IMR-90 (cell line): ENCODE measurements around the gene KRTAP4-1. TPM values are rescaled to one million over a fixed set of nuclear protein-coding genes. Genes with fewer than 3 reads are reported as not detected.
"Not testable (repeated sequence)": the region's sequence is repeated elsewhere in the genome, so short reads cannot be mapped to it uniquely, and the experiment has no call there.

Experiments used
- ATAC-seq: fragments of 200-7000 bp; cut with Tn5 transposase; 2 replicates; pipeline ENCODE4 v1.9.1; 2020; ENCODE audit warnings: low read depth, mild to moderate bottlenecking, moderate library complexity
- BruUV-seq: library from RNA; stranded (reverse); fragments of 400-500 nt; replicated peaks from 2 replicates; lab custom pipeline; 2021; lab: Mats Ljungman, UMichigan
- CTCF ChIA-PET: fragments of 300-600 bp; formaldehyde crosslinking; extraction: SDS; loops from one replicate; lab custom pipeline; 2021; ENCODE audit warnings: antibody characterized with exemption; lab: Yijun Ruan, JAX
- POLR2A ChIA-PET: fragments of 300-600 bp; sonication (Branson Sonifier 250); formaldehyde crosslinking; loops from one replicate; lab custom pipeline; 2022; ENCODE audit warnings: antibody characterized with exemption; ENCODE audit not compliant: unreplicated experiment; lab: Charles Lee
- DNase-seq: peaks from one replicate; pipeline ENCODE4 v3.0.0; 2013
- H2AFZ ChIP-seq: replicated peaks from 2 replicates; pipeline ENCODE3; 2013; ENCODE audit warnings: low read length, mild to moderate bottlenecking; ENCODE audit not compliant: poor library complexity
- H2AK5ac ChIP-seq: 2 replicates; pipeline ENCODE4 v1.6.1; 2013; ENCODE audit warnings: low read depth, low read length, inconsistent platforms
- H2AK9ac ChIP-seq: replicated peaks from 2 replicates; pipeline ENCODE3; 2013; ENCODE audit warnings: mild to moderate bottlenecking, low read depth, low read length, moderate library complexity; ENCODE audit not compliant: poor library complexity
- H2BK120ac ChIP-seq: 2 replicates; pipeline ENCODE4 v1.6.1; 2013; ENCODE audit warnings: low read depth, low read length, inconsistent platforms
- H2BK15ac ChIP-seq: 3 replicates; pipeline ENCODE4 v1.6.1; 2013; ENCODE audit warnings: low read depth, low read length, inconsistent platforms
- H2BK20ac ChIP-seq: 2 replicates; pipeline ENCODE4 v1.6.1; 2013; ENCODE audit warnings: low read depth, mild to moderate bottlenecking, inconsistent platforms, low read length, moderate library complexity
- H2BK5ac ChIP-seq: 2 replicates; pipeline ENCODE4 v1.6.1; 2013; ENCODE audit warnings: mild to moderate bottlenecking, low read depth, low read length, inconsistent platforms; ENCODE audit not compliant: poor library complexity, severe bottlenecking
- H3K14ac ChIP-seq: replicated peaks from 2 replicates; pipeline ENCODE4 v1.6.1; 2013; ENCODE audit warnings: low read depth, low read length, inconsistent platforms
- H3K18ac ChIP-seq: 2 replicates; pipeline ENCODE4 v1.6.1; 2013; ENCODE audit warnings: low read depth, low read length, control low read depth
- H3K23ac ChIP-seq: 2 replicates; pipeline ENCODE4 v1.6.1; 2013; ENCODE audit warnings: low read depth, low read length, inconsistent platforms
- H3K27ac ChIP-seq: 2 replicates; pipeline ENCODE4 v1.5.1; 2013; ENCODE audit warnings: mild to moderate bottlenecking, control low read depth, low read length; ENCODE audit not compliant: insufficient read depth
- H3K27me3 ChIP-seq: 2 replicates; pipeline ENCODE4 v1.6.1; 2013; ENCODE audit warnings: low read length; ENCODE audit not compliant: control insufficient read depth, insufficient read depth
- H3K36me3 ChIP-seq: 2 replicates; pipeline ENCODE4 v1.6.1; 2013; ENCODE audit warnings: low read length, mixed read lengths; ENCODE audit not compliant: control insufficient read depth, insufficient read depth
- H3K4ac ChIP-seq: 2 replicates; pipeline ENCODE4 v1.6.1; 2013; ENCODE audit warnings: low read depth, low read length, inconsistent platforms
- H3K4me1 ChIP-seq: 2 replicates; pipeline ENCODE4 v1.6.1; 2013; ENCODE audit warnings: low read length, mixed read lengths; ENCODE audit not compliant: control insufficient read depth, insufficient read depth
- H3K4me2 ChIP-seq: 2 replicates; pipeline ENCODE4 v1.6.1; 2013; ENCODE audit warnings: low read depth, mild to moderate bottlenecking, control low read depth, low read length, moderate library complexity
- H3K4me3 ChIP-seq: 2 replicates; pipeline ENCODE4 v1.5.1; 2013; ENCODE audit warnings: low read depth, mild to moderate bottlenecking, control low read depth, low read length, moderate library complexity; ENCODE audit not compliant: insufficient read depth
- H3K56ac ChIP-seq: 2 replicates; pipeline ENCODE4 v1.6.1; 2013; ENCODE audit warnings: low read length, inconsistent platforms; ENCODE audit not compliant: insufficient read depth; ENCODE audit errors: extremely low read depth
- H3K79me1 ChIP-seq, 2 experiments: 2 replicates each; pipeline ENCODE4 v1.6.1; 2013; ENCODE audit warnings: low read length in 2 of 2, inconsistent platforms in 1 of 2, low read depth in 1 of 2
- H3K9ac ChIP-seq: 2 replicates; pipeline ENCODE4 v1.6.1; 2013; ENCODE audit warnings: low read depth, low read length, control low read depth
- H3K9me1 ChIP-seq: 2 replicates; pipeline ENCODE4 v1.6.1; 2013; ENCODE audit warnings: low read length, inconsistent platforms; ENCODE audit not compliant: insufficient read depth
- H3K9me3 ChIP-seq: 2 replicates; pipeline ENCODE4 v1.6.1; 2013; ENCODE audit warnings: low read length; ENCODE audit not compliant: control insufficient read depth, insufficient read depth
- H4K20me1 ChIP-seq: 2 replicates; pipeline ENCODE4 v1.6.1; 2013; ENCODE audit warnings: low read length, inconsistent platforms; ENCODE audit not compliant: insufficient read depth
- H4K5ac ChIP-seq: 2 replicates; pipeline ENCODE4 v1.6.1; 2013; ENCODE audit warnings: mild to moderate bottlenecking, low read depth, low read length, control low read depth
- H4K8ac ChIP-seq, 2 experiments: 2 replicates each; pipeline ENCODE4 v1.6.1; 2013; ENCODE audit warnings: low read depth in 2 of 2, low read length in 2 of 2, control low read depth in 1 of 2, inconsistent platforms in 1 of 2
- H4K91ac ChIP-seq: 2 replicates; pipeline ENCODE4 v1.6.1; 2013; ENCODE audit warnings: low read depth, low read length, inconsistent platforms; ENCODE audit not compliant: insufficient read depth
- WGBS, 2 experiments: methylation state at CpG; one replicate each; pipeline versions ENCODE4 v1.1.5 to v1.1.7; 2013; ENCODE audit warnings: missing lambda C conversion rate in 2 of 2; ENCODE audit not compliant: insufficient read length in 1 of 2; ENCODE audit errors: extremely low coverage in 2 of 2; 5-methylcytosine and 5-hydroxymethylcytosine counted together
- dilution Hi-C: fragments of 300-500 bp; cut with HindIII; formaldehyde crosslinking; loops from one replicate; pipeline ENCODE4 v1.14.3; 2018; ENCODE audit warnings: low sequenced_read_pairs; ENCODE audit not compliant: unreplicated experiment
- in situ Hi-C: fragments of 300-500 bp; cut with MboI; formaldehyde crosslinking; loops from 3 replicates; pipeline ENCODE4 v1.14.3; 2019; ENCODE audit warnings: low sequenced_read_pairs, inconsistent platforms, mixed read lengths
- intact Hi-C: fragments of 100-400 bp; cut with micrococcal nuclease; formaldehyde crosslinking; loops from 2 replicates; pipeline ENCODE4 v1.10.0; 2022
- polyA plus RNA-seq, 3 experiments: library from polyadenylated mRNA; depleted of rRNA; stranded (reverse); fragments of >200 nt; gene quantifications; 2 replicates each; pipeline ENCODE4 v1.2.3, GENCODE V29; 2012; ENCODE audit warnings: low replicate concordance in 1 of 3
- total RNA-seq: library from RNA; depleted of rRNA; stranded (reverse); fragments of >200 nt; gene quantifications from 2 replicates; pipeline ENCODE4 v1.2.3, GENCODE V29; 2012

Gene KRTAP4-1
- total and polyA plus RNA-seq, 2 of the 4 experiments (the other 2 are of a cell fraction): not detected

- H3K27me3 ChIP-seq, H4K5ac ChIP-seq, H4K8ac ChIP-seq, dilution Hi-C loops, H3K9me1 ChIP-seq, H3K4me1 ChIP-seq, POLR2A ChIA-PET, H2BK15ac ChIP-seq, H3K4ac ChIP-seq, H4K91ac ChIP-seq, H3K9me3 ChIP-seq, DNase-seq, H2AFZ ChIP-seq, BruUV-seq, H2AK5ac ChIP-seq, H3K56ac ChIP-seq, H2BK5ac ChIP-seq, intact Hi-C loops, H3K9ac ChIP-seq, H2AK9ac ChIP-seq, H3K18ac ChIP-seq, CTCF ChIA-PET, H4K20me1 ChIP-seq, ATAC-seq, H3K79me1 ChIP-seq, H3K23ac ChIP-seq, H2BK120ac ChIP-seq, H2BK20ac ChIP-seq, H3K27ac ChIP-seq, H3K4me2 ChIP-seq, H3K14ac ChIP-seq, H3K4me3 ChIP-seq, H3K36me3 ChIP-seq, in situ Hi-C loops: not testable (repeated sequence)
- WGBS, 2 experiments: no CpG with 5 or more reads among the region's 1 CpG
Measured at GRCh38 chr17:41232399-41233105, 47.8 kb upstream of the KRTAP4-1 start, which contains the start of gene KRTAP9-3. TSS of gene KRTAP9-3 (plus strand) at chr17:41232449. CDS start at chr17:41232502, 53 bp downstream.
